BJ (cell line): ENCODE measurements around the gene UFSP2. TPM values are rescaled to one million over a fixed set of nuclear protein-coding genes. Genes with fewer than 3 reads are reported as not detected.

Source experiments
- CTCF ChIA-PET: fragments of 350-600 bp; formaldehyde crosslinking; extraction: SDS; loops from one replicate; lab custom pipeline; 2021; ENCODE audit warnings: antibody characterized with exemption, inconsistent platforms; lab: Yijun Ruan, JAX
- POLR2A ChIA-PET: fragments of 300-600 bp; sonication (Branson Sonifier 250); formaldehyde crosslinking; extraction: SDS; loops from one replicate; lab custom pipeline; 2021; ENCODE audit warnings: antibody characterized with exemption; lab: Charles Lee
- DNase-seq: peaks from one replicate; pipeline ENCODE4 v3.0.0-alpha.2; 2011; ENCODE audit warnings: low read depth
- H3K27me3 ChIP-seq: 2 replicates; pipeline ENCODE4 v1.6.0; 2011; ENCODE audit warnings: low read length; ENCODE audit not compliant: control insufficient read depth, insufficient read depth
- H3K36me3 ChIP-seq: 2 replicates; pipeline ENCODE4 v1.5.1; 2011; ENCODE audit warnings: low read length; ENCODE audit not compliant: control insufficient read depth, insufficient read depth
- H3K4me3 ChIP-seq: 2 replicates; pipeline ENCODE4 v1.5.1; 2011; ENCODE audit warnings: low read depth, mild to moderate bottlenecking, control low read depth, low read length
- polyA plus RNA-seq: library from polyadenylated mRNA; depleted of rRNA; stranded (reverse); fragments of >200 nt; gene quantifications from 2 replicates; pipeline ENCODE4 v1.2.3, GENCODE V29; 2011
- TF ChIP-seq, protein P1 (sequence below): IDR thresholded peaks from 2 replicates; pipeline ENCODE4 v1.5.1; 2011; ENCODE audit warnings: low read depth, mild to moderate bottlenecking, control low read depth, inconsistent platforms, low read length, moderate library complexity; ENCODE audit not compliant: insufficient read depth

The UFSP2 gene
- polyA plus RNA-seq, 1 experiment = 18.8 TPM

DNA sequence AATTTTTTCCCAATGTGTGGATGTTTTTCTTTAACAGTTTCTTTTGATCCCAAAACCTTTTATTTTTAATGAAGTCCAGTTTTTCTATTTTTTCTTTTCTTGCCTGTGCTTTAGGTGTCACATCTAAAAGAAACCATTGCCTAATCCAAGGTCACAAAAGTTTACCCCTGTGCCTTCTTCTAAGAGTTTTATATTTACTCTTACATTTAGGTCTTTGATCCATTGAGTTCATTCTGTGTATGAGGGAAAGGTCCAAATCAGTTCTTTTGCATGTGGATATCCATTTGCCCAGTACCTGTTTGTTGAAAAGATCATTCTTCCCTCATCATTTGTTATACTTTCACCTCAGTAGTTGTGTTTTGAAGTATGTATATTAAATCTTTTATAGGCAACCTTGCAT lies 43.0 kb downstream of the UFSP2 start:
- H3K4me3 ChIP-seq = no peak overlapping the region
- POLR2A ChIA-PET = no interaction called here
- CTCF ChIA-PET = no interaction called here
- no peaks in the 10 kb centered on the region for H3K36me3 ChIP-seq
- DNase-seq = no peak
- TF ChIP-seq, protein P1, sequence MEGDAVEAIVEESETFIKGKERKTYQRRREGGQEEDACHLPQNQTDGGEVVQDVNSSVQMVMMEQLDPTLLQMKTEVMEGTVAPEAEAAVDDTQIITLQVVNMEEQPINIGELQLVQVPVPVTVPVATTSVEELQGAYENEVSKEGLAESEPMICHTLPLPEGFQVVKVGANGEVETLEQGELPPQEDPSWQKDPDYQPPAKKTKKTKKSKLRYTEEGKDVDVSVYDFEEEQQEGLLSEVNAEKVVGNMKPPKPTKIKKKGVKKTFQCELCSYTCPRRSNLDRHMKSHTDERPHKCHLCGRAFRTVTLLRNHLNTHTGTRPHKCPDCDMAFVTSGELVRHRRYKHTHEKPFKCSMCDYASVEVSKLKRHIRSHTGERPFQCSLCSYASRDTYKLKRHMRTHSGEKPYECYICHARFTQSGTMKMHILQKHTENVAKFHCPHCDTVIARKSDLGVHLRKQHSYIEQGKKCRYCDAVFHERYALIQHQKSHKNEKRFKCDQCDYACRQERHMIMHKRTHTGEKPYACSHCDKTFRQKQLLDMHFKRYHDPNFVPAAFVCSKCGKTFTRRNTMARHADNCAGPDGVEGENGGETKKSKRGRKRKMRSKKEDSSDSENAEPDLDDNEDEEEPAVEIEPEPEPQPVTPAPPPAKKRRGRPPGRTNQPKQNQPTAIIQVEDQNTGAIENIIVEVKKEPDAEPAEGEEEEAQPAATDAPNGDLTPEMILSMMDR = no peak
- H3K27me3 ChIP-seq = no peaks in the 10 kb centered on the region

DNA sequence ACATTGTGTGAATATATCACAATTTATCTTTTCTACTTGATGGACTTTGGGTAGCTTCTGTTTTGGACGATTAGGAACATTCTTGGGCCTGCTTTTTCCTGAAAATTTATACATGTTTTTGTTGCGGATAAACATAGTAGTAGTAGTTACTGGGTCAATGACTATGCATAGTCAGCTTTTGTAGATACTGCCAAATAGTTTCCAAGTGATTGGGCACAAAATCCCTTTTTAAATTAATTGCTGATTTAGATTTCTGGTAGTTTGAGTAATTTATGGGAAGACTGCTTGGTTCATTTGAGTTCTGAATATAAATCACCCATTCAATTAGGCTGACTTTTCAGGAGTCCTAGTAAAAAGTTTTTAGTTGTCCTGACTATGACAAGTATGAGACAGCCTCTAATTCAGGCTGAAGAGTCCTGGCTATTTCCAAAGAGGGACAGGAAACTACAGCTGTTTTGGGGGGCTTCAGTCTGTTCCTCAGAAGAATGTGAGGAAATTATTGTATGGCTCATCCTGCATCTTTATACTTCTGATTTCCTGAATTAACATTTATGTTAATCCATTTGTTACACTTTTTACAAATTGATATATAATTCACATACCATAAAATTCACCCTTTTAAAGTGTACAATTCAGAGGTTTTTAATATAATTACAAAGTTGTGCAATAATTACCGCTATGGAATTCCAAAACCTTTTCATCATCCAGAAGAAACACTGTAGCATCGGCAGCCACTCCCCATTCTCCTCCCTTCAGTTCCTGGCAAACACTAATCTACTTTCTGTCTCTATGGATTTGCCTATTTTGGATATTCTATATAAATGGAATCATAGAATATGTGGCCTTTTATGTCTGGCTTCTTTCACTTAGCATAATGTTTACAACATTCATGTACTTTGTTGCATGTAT lies 44.2 kb downstream of the UFSP2 start:
- TF ChIP-seq, protein P1 = no peak
- Histone ChIP-seq H3K36me3 (no peaks in the 10 kb centered on the region), H3K27me3 (no peaks in the 10 kb centered on the region), H3K4me3 (no peak overlapping the region)
- ChIA-PET POLR2A (no interaction called here), CTCF (no interaction called here)
- DNase-seq = no peak

GRCh38 chr4:185380320-185380719 lies 45.4 kb downstream of the UFSP2 start:
- H3K36me3 ChIP-seq = no peaks in the 10 kb centered on the region
- CTCF ChIA-PET = no interaction called here
- TF ChIP-seq, protein P1 = no peak
- no peak overlapping the region for H3K4me3 ChIP-seq
- no peaks in the 10 kb centered on the region for H3K27me3 ChIP-seq
- DNase-seq = no peak
- POLR2A ChIA-PET = no interaction called here

GRCh38 chr4:185379326-185380295 lies 46.2 kb downstream of the UFSP2 start:
- Histone ChIP-seq H3K4me3 (no peak overlapping the region), H3K36me3 (no peaks in the 10 kb centered on the region), H3K27me3 (no peaks in the 10 kb centered on the region)
- TF ChIP-seq, protein P1 = no peak
- POLR2A ChIA-PET = interaction anchor here (0.5 kb wide), 1 partner anchor 22 kb away, joined by 3 read pairs; no protein-coding TSS in a partner anchor
- CTCF ChIA-PET = interaction anchor here (1.0 to 1.1 kb wide), 2 partner anchors 17 to 196 kb away, joined by 3 read pairs; no protein-coding TSS in a partner anchor
- no peak for DNase-seq

DNA sequence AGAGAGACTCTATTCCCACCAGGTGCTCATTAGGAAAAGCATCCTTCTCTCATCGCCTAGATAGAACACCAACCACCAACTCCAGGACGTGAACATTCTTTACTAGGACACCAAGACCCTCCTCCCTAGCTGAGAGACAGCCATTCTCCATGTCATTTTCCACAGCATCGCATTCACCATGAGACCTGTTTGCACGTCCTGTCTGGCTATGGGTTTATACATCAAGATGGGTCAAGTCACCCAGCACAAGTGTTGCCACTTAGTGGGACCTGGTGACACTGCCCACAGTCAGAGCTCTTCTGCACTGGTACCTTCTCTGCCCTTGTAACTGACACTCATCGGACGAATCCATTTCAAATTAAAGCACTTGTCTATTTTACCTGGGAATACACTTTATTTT lies 47.5 kb downstream of the UFSP2 start:
- no peak overlapping the region for H3K4me3 ChIP-seq
- no peak for DNase-seq
- H3K27me3 ChIP-seq = no peaks in the 10 kb centered on the region
- ChIA-PET POLR2A (no interaction called here), CTCF (interaction anchor here (0.6 to 1.1 kb wide), 2 partner anchors 15 to 23 kb away, joined by 3 to 4 read pairs; no protein-coding TSS in a partner anchor)
- H3K36me3 ChIP-seq = peaks cover 1% of the 10 kb centered on the region; the same call in 1 of the 2 replicates
- TF ChIP-seq, protein P1 = no peak
